EL (cell line): ENCODE results near the gene GINS1.

Experiments
- DNase-seq: peaks from one replicate; pipeline ENCODE4 v3.0.0-alpha.2; 2016

The GINS1 gene

GRCh38 chr20:25478889-25479568 is 71.6 kb downstream of the GINS1 start:
- DNase-seq = no peak

GRCh38 chr20:25479638-25480037 is 72.2 kb downstream of the GINS1 start:
- DNase-seq = no peak

GRCh38 chr20:25480156-25480555 is 72.7 kb downstream of the GINS1 start:
- DNase-seq = no peak

GRCh38 chr20:25480797-25481196 is 73.3 kb downstream of the GINS1 start:
- DNase-seq = no peak

- no peak for DNase-seq
Measured at GRCh38 chr20:25481235-25481917, 73.9 kb downstream of the GINS1 start.

GRCh38 chr20:25481918-25482253 is 74.4 kb downstream of the GINS1 start:
- no peak for DNase-seq

GRCh38 chr20:25483431-25484132 is 76.1 kb downstream of the GINS1 start:
- no peak for DNase-seq

GRCh38 chr20:25484224-25484846 is 76.9 kb downstream of the GINS1 start:
- DNase-seq = no peak

GRCh38 chr20:25484911-25485511 is 77.5 kb downstream of the GINS1 start:
- no peak for DNase-seq

- DNase-seq = no peak
Measured at GRCh38 chr20:25485872-25486271, 78.4 kb downstream of the GINS1 start.

- DNase-seq = no peak
Measured at GRCh38 chr20:25486377-25486776, 78.9 kb downstream of the GINS1 start.

- DNase-seq = no peak
Measured at GRCh38 chr20:25487306-25487705, 79.8 kb downstream of the GINS1 start.

- DNase-seq = no peak
Measured at GRCh38 chr20:25487975-25488374, 80.5 kb downstream of the GINS1 start.

GRCh38 chr20:25489221-25489871 is 81.9 kb downstream of the GINS1 start:
- DNase-seq = no peak

GRCh38 chr20:25490656-25491445 is 83.4 kb downstream of the GINS1 start:
- no peak for DNase-seq

- DNase-seq = no peak
Measured at GRCh38 chr20:25491446-25492038, 84.1 kb downstream of the GINS1 start.

- no peak for DNase-seq
Measured at GRCh38 chr20:25493137-25493536, 85.7 kb downstream of the GINS1 start.

GRCh38 chr20:25493748-25494505 is 86.5 kb downstream of the GINS1 start:
- DNase-seq = no peak

GRCh38 chr20:25494506-25495188 is 87.2 kb downstream of the GINS1 start:
- DNase-seq = no peak

- no peak for DNase-seq
Measured at GRCh38 chr20:25495189-25495824, 87.8 kb downstream of the GINS1 start.
